CD14-positive monocyte (primary cell): ENCODE results near the gene CROT. TPM values are rescaled to one million over a fixed set of nuclear protein-coding genes. Genes with fewer than 3 reads are reported as not detected.

Source experiments
- DNase-seq, 3 donors: peaks; one replicate each; pipeline ENCODE4 v3.0.0-alpha.2; 2011 to 2022
- H2AFZ ChIP-seq: 2 replicates; pipeline ENCODE4 v1.6.0; 2012; ENCODE audit warnings: mild to moderate bottlenecking, low read depth, low read length, inconsistent platforms; ENCODE audit not compliant: insufficient read depth, poor library complexity, severe bottlenecking
- H3K27ac ChIP-seq, 2 donors: 1 replicate in 1 of 2; 2 replicates in 1 of 2; pipeline ENCODE4 v1.5.1; 2012 to 2013; ENCODE audit warnings: low read length in 2 of 2, control low read depth in 1 of 2, inconsistent platforms in 1 of 2, low read depth in 1 of 2, mild to moderate bottlenecking in 1 of 2
- H3K27me3 ChIP-seq, 2 donors: one replicate each; pipeline versions ENCODE4 v1.6.0 to v1.6.1; 2011 to 2013; ENCODE audit warnings: low read length in 2 of 2; ENCODE audit not compliant: control insufficient read depth in 2 of 2, insufficient read depth in 2 of 2
- H3K36me3 ChIP-seq, 2 donors: replicated peaks in 1 of 2; 1 replicate in 1 of 2; 2 replicates in 1 of 2; pipeline versions ENCODE4 v1.5.1 to v1.6.1; 2012 to 2013; ENCODE audit warnings: low read length in 2 of 2, control low read depth in 1 of 2, inconsistent platforms in 1 of 2, mild to moderate bottlenecking in 1 of 2; ENCODE audit not compliant: insufficient read depth in 2 of 2, control insufficient read depth in 1 of 2
- H3K4me1 ChIP-seq, 2 donors: 1 replicate in 1 of 2; 2 replicates in 1 of 2; pipeline versions ENCODE4 v1.5.1 to v1.6.1; 2012 to 2013; ENCODE audit warnings: low read length in 2 of 2, control low read depth in 1 of 2, inconsistent platforms in 1 of 2, mild to moderate bottlenecking in 1 of 2, moderate library complexity in 1 of 2; ENCODE audit not compliant: insufficient read depth in 2 of 2, control insufficient read depth in 1 of 2
- H3K4me2 ChIP-seq: replicated peaks from 2 replicates; pipeline ENCODE3; 2012; ENCODE audit warnings: low read length, moderate library complexity, mild to moderate bottlenecking; ENCODE audit not compliant: poor library complexity, severe bottlenecking; ENCODE audit errors: extremely low read depth
- H3K4me3 ChIP-seq, 3 experiments: fragments of 200-600 bp in 1 of 3; sonication (generic) in 1 of 3; replicated peaks in 1 of 3; 1 replicate in 2 of 3; 2 replicates in 1 of 3; pipeline ENCODE4 v1.5.1; 2011 to 2013; ENCODE audit warnings: low read length in 3 of 3, mild to moderate bottlenecking in 3 of 3, control low read depth in 2 of 3, low read depth in 2 of 3, inconsistent platforms in 1 of 3, moderate library complexity in 1 of 3
- H3K79me2 ChIP-seq: 2 replicates; pipeline ENCODE4 v1.6.0; 2012; ENCODE audit warnings: mild to moderate bottlenecking, control low read depth, inconsistent platforms, low read length, moderate library complexity; ENCODE audit not compliant: insufficient read depth
- H3K9ac ChIP-seq: 2 replicates; pipeline ENCODE4 v1.6.0; 2017; ENCODE audit warnings: low read length, mild to moderate bottlenecking; ENCODE audit not compliant: insufficient read depth, poor library complexity, severe bottlenecking
- H3K9me3 ChIP-seq, 2 donors: replicated peaks in 1 of 2; 1 replicate in 1 of 2; 2 replicates in 1 of 2; pipeline versions ENCODE4 v1.5.1 to v1.6.1; 2012 to 2013; ENCODE audit warnings: low read length in 2 of 2, control low read depth in 1 of 2; ENCODE audit not compliant: control insufficient read depth in 1 of 2, insufficient read depth in 1 of 2
- H4K20me1 ChIP-seq: 2 replicates; pipeline ENCODE4 v1.6.0; 2012; ENCODE audit warnings: mild to moderate bottlenecking, low read length, control low read depth, moderate library complexity; ENCODE audit not compliant: insufficient read depth
- H3K27ac Mint-ChIP-seq, 7 donors: one replicate each; pipeline ENCODE4 v1.8.0; 2020; ENCODE audit warnings: mild to moderate bottlenecking in 7 of 7, mixed read lengths in 7 of 7, moderate library complexity in 6 of 7, inconsistent platforms in 2 of 7
- H3K27me3 Mint-ChIP-seq, 3 donors: one replicate each; pipeline ENCODE4 v1.8.0; 2021 to 2022; ENCODE audit warnings: low read depth in 3 of 3, mild to moderate bottlenecking in 3 of 3, mixed read lengths in 3 of 3, moderate library complexity in 3 of 3, inconsistent platforms in 1 of 3
- H3K36me3 Mint-ChIP-seq, 2 donors: one replicate each; pipeline ENCODE4 v1.8.0; 2020; ENCODE audit warnings: mixed read lengths in 2 of 2, inconsistent platforms in 1 of 2, mild to moderate bottlenecking in 1 of 2
- H3K4me1 Mint-ChIP-seq: one replicate; pipeline ENCODE4 v1.8.0; 2020; ENCODE audit warnings: mild to moderate bottlenecking, mixed read lengths
- H3K4me3 Mint-ChIP-seq, 2 donors: one replicate each; pipeline ENCODE4 v1.8.0; 2020; ENCODE audit warnings: mild to moderate bottlenecking in 2 of 2, mixed read lengths in 2 of 2, moderate library complexity in 1 of 2
- H3K9me3 Mint-ChIP-seq, 7 donors: one replicate each; pipeline ENCODE4 v1.8.0; 2020 to 2022; ENCODE audit warnings: mixed read lengths in 7 of 7, mild to moderate bottlenecking in 6 of 7, moderate library complexity in 6 of 7, inconsistent platforms in 2 of 7
- WGBS: methylation state at CpG from one replicate; pipeline ENCODE4 v1.1.5; 2013; ENCODE audit warnings: missing lambda C conversion rate; ENCODE audit not compliant: insufficient coverage; 5-methylcytosine and 5-hydroxymethylcytosine counted together
- intact Hi-C, 2 donors: fragments of 100-400 bp; cut with micrococcal nuclease; formaldehyde crosslinking; loops; one replicate each; pipeline versions ENCODE4 v1.15.0 to v1.15.1; 2023
- polyA plus RNA-seq, 3 donors: library from polyadenylated mRNA; depleted of rRNA in 1 of 3; unstranded in 2 of 3; stranded (reverse) in 1 of 3; fragments of 300-500 nt in 2 of 3; fragments of >200 nt in 1 of 3; fragmentation: Illumina TruSeq in 2 of 3; gene quantifications; 1 replicate in 2 of 3; 2 replicates in 1 of 3; pipeline ENCODE4 v1.2.3, GENCODE V29; 2012 to 2021
- TF ChIP-seq, protein P1 (sequence below): fragments of 200-600 bp; IDR thresholded peaks from one replicate; pipeline ENCODE4 v1.8.0; 2022; ENCODE audit warnings: antibody characterized with exemption, mild to moderate bottlenecking

The CROT gene
- polyA plus RNA-seq, 3 donors = 1.1 to 2.2 (median 1.4) TPM

DNA sequence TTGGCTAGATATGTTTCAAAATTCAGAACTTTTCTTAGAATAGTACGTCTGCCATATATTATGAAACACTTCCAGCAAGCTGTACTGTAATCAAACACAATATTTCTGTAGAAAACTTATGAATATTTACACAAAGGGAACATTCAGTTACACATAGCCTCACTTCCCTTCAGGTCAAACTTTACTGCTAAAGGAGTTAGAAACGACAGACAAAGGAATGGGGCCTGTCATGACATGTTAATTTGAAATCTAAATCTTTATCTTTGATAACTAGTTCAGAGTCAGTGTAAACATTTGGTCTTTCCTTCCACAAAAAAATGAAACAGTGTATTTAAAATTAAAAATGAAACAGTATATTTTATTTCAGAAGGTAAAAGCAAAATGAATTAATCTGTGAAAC, 1.0 kb upstream of the CROT start:
- no peaks in the 10 kb centered on the region for H3K27me3 ChIP-seq
- H2AFZ ChIP-seq = peak overlapping the region; percentile 99
- peak overlapping the region in 1 of 2 donors; percentile 80 for H3K27ac ChIP-seq
- H3K36me3 ChIP-seq = peaks cover 3 to 18% of the 10 kb centered on the region in 2 donors
- peak overlapping the region in 1 of 3 experiments; percentile 94 for H3K4me3 ChIP-seq
- intact Hi-C loops = no loop called here
- Mint-ChIP-seq H3K36me3 (peaks cover 14 to 16% of the 10 kb centered on the region in 2 donors), H3K4me1 (peaks cover 29% of the 10 kb centered on the region), H3K27ac (peak overlapping the region in 2 of 7 donors; percentile 82 to 96), H3K4me3 (peak overlapping the region in 1 of 2 donors; percentile 86), H3K9me3 (peaks cover 0 to 2% (median 0%) of the 10 kb centered on the region in 7 donors), H3K27me3 (peaks cover 0 to 3% (median 0%) of the 10 kb centered on the region in 3 donors)
- no CpG with 5 or more reads among the region's 2 CpGs for WGBS
- H3K4me1 ChIP-seq = peaks cover 14 to 21% of the 10 kb centered on the region in 2 donors
- no peak for DNase-seq
- peaks cover 9% of the 10 kb centered on the region for H3K79me2 ChIP-seq
- TF ChIP-seq, protein P1, sequence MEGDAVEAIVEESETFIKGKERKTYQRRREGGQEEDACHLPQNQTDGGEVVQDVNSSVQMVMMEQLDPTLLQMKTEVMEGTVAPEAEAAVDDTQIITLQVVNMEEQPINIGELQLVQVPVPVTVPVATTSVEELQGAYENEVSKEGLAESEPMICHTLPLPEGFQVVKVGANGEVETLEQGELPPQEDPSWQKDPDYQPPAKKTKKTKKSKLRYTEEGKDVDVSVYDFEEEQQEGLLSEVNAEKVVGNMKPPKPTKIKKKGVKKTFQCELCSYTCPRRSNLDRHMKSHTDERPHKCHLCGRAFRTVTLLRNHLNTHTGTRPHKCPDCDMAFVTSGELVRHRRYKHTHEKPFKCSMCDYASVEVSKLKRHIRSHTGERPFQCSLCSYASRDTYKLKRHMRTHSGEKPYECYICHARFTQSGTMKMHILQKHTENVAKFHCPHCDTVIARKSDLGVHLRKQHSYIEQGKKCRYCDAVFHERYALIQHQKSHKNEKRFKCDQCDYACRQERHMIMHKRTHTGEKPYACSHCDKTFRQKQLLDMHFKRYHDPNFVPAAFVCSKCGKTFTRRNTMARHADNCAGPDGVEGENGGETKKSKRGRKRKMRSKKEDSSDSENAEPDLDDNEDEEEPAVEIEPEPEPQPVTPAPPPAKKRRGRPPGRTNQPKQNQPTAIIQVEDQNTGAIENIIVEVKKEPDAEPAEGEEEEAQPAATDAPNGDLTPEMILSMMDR = no peak
- H3K4me2 ChIP-seq = peak overlapping the region; percentile 86
- H3K9me3 ChIP-seq = no peaks in the 10 kb centered on the region
- H3K9ac ChIP-seq = peak overlapping the region; percentile 70
- H4K20me1 ChIP-seq = no peaks in the 10 kb centered on the region

DNA sequence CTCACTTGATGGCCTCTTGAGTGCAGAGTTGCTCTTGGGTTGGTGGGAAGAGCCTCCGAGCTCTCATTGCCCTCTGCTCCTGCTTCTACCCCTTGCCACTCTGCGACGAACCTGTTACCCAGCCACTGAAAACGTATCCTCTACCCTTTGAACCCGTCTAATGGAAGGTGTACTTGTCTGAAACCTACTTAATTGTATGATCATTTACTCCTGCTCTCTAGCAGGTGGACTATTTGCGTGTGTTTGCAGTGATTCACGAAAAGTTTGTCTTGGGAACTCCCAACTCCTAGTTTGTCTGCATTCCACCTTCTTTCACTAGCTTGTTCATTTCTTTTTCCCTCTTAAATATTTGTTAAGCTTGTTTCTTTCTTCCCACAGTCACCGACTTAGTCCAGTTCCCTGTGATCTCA, 503 bp downstream of the CROT start:
- Histone ChIP-seq H3K36me3 (peaks cover 7 to 22% of the 10 kb centered on the region in 2 donors), H3K27me3 (no peaks in the 10 kb centered on the region), H3K9ac (peak overlapping the region; percentile 70), H2AFZ (peak overlapping the region; percentile 99), H3K79me2 (peaks cover 9% of the 10 kb centered on the region), H3K4me1 (peaks cover 14 to 21% of the 10 kb centered on the region in 2 donors), H3K4me3 (peak overlapping the region; percentile 60 to 94 (median 78)), H3K4me2 (peak overlapping the region; percentile 86), H4K20me1 (no peaks in the 10 kb centered on the region), H3K27ac (peak overlapping the region in 1 of 2 donors; percentile 80), H3K9me3 (no peaks in the 10 kb centered on the region)
- DNase-seq = no peak
- Mint-ChIP-seq H3K27ac (peak overlapping the region in 4 of 7 donors; percentile 40 to 82 (median 55)), H3K27me3 (peaks cover 0 to 3% (median 0%) of the 10 kb centered on the region in 3 donors), H3K9me3 (peaks cover 0 to 4% (median 0%) of the 10 kb centered on the region in 7 donors), H3K36me3 (peaks cover 16 to 19% of the 10 kb centered on the region in 2 donors), H3K4me3 (peak overlapping the region; percentile 86 to 98), H3K4me1 (peaks cover 25% of the 10 kb centered on the region)
- 20% methylated on average over 1 of the region's 8 CpGs for WGBS
- TF ChIP-seq, protein P1 = no peak
- intact Hi-C loops = no loop called here
